ENCODE results near the gene APOC4.
"Not testable (repeated sequence)": the region's sequence is repeated elsewhere in the genome, so short reads cannot be mapped to it uniquely, and the experiment has no call there.

APOC4 gene

GRCh38 chr19:44960906-44961728 is 19.1 kb downstream of the APOC4 start:
- no peak for DNase-seq

GRCh38 chr19:44961821-44962220 is 19.8 kb downstream of the APOC4 start:
- DNase-seq: no peak

GRCh38 chr19:44968118-44968517 is 26.1 kb downstream of the APOC4 start:
- no peak for DNase-seq

GRCh38 chr19:44968670-44969069 is 26.6 kb downstream of the APOC4 start:
- DNase-seq: no peak

GRCh38 chr19:44969437-44969836 is 27.4 kb downstream of the APOC4 start:
- DNase-seq: no peak

GRCh38 chr19:44971451-44971850 is 29.4 kb downstream of the APOC4 start:
- DNase-seq: not testable (repeated sequence)

- no peak for DNase-seq
Observed at GRCh38 chr19:44972802-44973201, 30.8 kb downstream of the APOC4 start.

- no peak for DNase-seq
Observed at GRCh38 chr19:44973982-44974735, 32.1 kb downstream of the APOC4 start.

GRCh38 chr19:44974857-44975256 is 32.8 kb downstream of the APOC4 start:
- DNase-seq: no peak

GRCh38 chr19:44975444-44975843 is 33.4 kb downstream of the APOC4 start:
- DNase-seq: no peak

- DNase-seq: no peak
Observed at GRCh38 chr19:44984005-44984404, 42.0 kb downstream of the APOC4 start.

- no peak for DNase-seq
Observed at GRCh38 chr19:44985445-44985844, 43.4 kb downstream of the APOC4 start.

- DNase-seq: no peak
Observed at GRCh38 chr19:44986389-44986788, 44.4 kb downstream of the APOC4 start.

- no peak for DNase-seq
Observed at GRCh38 chr19:44987148-44987675, 45.2 kb downstream of the APOC4 start.

- no peak for DNase-seq
Observed at GRCh38 chr19:44988273-44988672, 46.2 kb downstream of the APOC4 start.

GRCh38 chr19:44988896-44989556 is 47.0 kb downstream of the APOC4 start:
- no peak for DNase-seq

GRCh38 chr19:44990459-44990858 is 48.4 kb downstream of the APOC4 start:
- DNase-seq: no peak

GRCh38 chr19:44990966-44991365 is 48.9 kb downstream of the APOC4 start:
- no peak for DNase-seq

- no peak for DNase-seq
Observed at GRCh38 chr19:44992336-44993163, 50.5 kb downstream of the APOC4 start.

GRCh38 chr19:44993526-44993925 is 51.5 kb downstream of the APOC4 start:
- DNase-seq: no peak

GRCh38 chr19:44993926-44994537 is 52.0 kb downstream of the APOC4 start:
- DNase-seq: no peak
